ENCODE measurements around the gene RNPEP. TPM values are rescaled to one million over a fixed set of nuclear protein-coding genes. Genes with fewer than 3 reads are reported as not detected.

Gene RNPEP
- total RNA-seq, 1 donor from 2014 or later, result 106 TPM

- no peaks in the 10 kb centered on the region for H3K27me3 ChIP-seq
- H3K4me1 ChIP-seq, result peaks cover 0 to 2% of the 10 kb centered on the region in 2 donors
- DNase-seq (ENCODE audit: low spot score in 2 of 2), result no peak
- TF ChIP-seq CTCF (IDR thresholded peaks at IDR 0.05), result no peak
- H3K27ac ChIP-seq, result no peak overlapping the region
- intact Hi-C loops (cut with DNase I), result no loop called here
- peaks cover 63 to 82% of the 10 kb centered on the region in 2 donors for H3K36me3 ChIP-seq
- no peak overlapping the region for H3K4me3 ChIP-seq
- H3K9me3 ChIP-seq, result no peaks in the 10 kb centered on the region
Measured at GRCh38 chr1:201964261-201964660, 18.2 kb upstream of the RNPEP start.

GRCh38 chr1:201966171-201966570 lies 16.3 kb upstream of the RNPEP start:
- Histone ChIP-seq H3K27ac (no peak overlapping the region), H3K4me3 (no peak overlapping the region), H3K27me3 (no peaks in the 10 kb centered on the region), H3K36me3 (peaks cover 59 to 83% of the 10 kb centered on the region in 2 donors), H3K9me3 (no peaks in the 10 kb centered on the region), H3K4me1 (peaks cover 0 to 2% of the 10 kb centered on the region in 2 donors)
- intact Hi-C loops (cut with DNase I), result no loop called here
- TF ChIP-seq CTCF (IDR thresholded peaks at IDR 0.05), result no peak
- DNase-seq (ENCODE audit: low spot score in 2 of 2), result no peak

GRCh38 chr1:201968202-201968925 lies 14.1 kb upstream of the RNPEP start:
- TF ChIP-seq CTCF (IDR thresholded peaks at IDR 0.05), result no peak
- Histone ChIP-seq H3K36me3 (peaks cover 40 to 61% of the 10 kb centered on the region in 2 donors), H3K27me3 (no peaks in the 10 kb centered on the region), H3K4me1 (peaks cover 0 to 9% of the 10 kb centered on the region in 2 donors), H3K9me3 (no peaks in the 10 kb centered on the region), H3K27ac (no peak overlapping the region), H3K4me3 (no peak overlapping the region)
- DNase-seq (ENCODE audit: low spot score in 2 of 2), result no peak
- intact Hi-C loops (cut with DNase I), result no loop called here

GRCh38 chr1:201970334-201971159 lies 11.9 kb upstream of the RNPEP start:
- Histone ChIP-seq H3K36me3 (peaks cover 19 to 40% of the 10 kb centered on the region in 2 donors), H3K27ac (peak overlapping the region in 1 of 2 donors; percentile 7), H3K9me3 (no peaks in the 10 kb centered on the region), H3K4me1 (peaks cover 0 to 9% of the 10 kb centered on the region in 2 donors), H3K27me3 (no peaks in the 10 kb centered on the region), H3K4me3 (no peak overlapping the region)
- TF ChIP-seq CTCF (IDR thresholded peaks at IDR 0.05), result no peak
- DNase-seq (ENCODE audit: low spot score in 2 of 2), result no peak
- intact Hi-C loops (cut with DNase I), result loop anchor here (5.0 to 10.0 kb wide), 2 partner anchors 138 to 436 kb away; partner anchors contain the start of gene NAV1

GRCh38 chr1:201982082-201982622 lies 296 bp upstream of the RNPEP start:
- Histone ChIP-seq H3K4me3 (peak overlapping the region; percentile 73 to 79), H3K9me3 (no peaks in the 10 kb centered on the region), H3K36me3 (no peaks in the 10 kb centered on the region), H3K27ac (peak overlapping the region; percentile 70 to 80), H3K4me1 (peaks cover 0 to 10% of the 10 kb centered on the region in 2 donors), H3K27me3 (no peaks in the 10 kb centered on the region)
- intact Hi-C loops (cut with DNase I), result no loop called here
- DNase-seq (ENCODE audit: low spot score in 2 of 2), result peak in 1 of 2 donors; percentile 89
- TF ChIP-seq CTCF (IDR thresholded peaks at IDR 0.05), result no peak
